Neural progenitor cell (in vitro differentiated cells): Measurements from ENCODE around the gene SERPINI1.

Experiments used
- EZH2 ChIP-seq: fragments of 200-600 bp; sonication (generic); IDR thresholded peaks from 2 replicates; pipeline ENCODE4 v1.6.1; 2017; ENCODE audit warnings: antibody characterized with exemption, mild to moderate bottlenecking, moderate library complexity
- EZH2phosphoT487 ChIP-seq: fragments of 200-600 bp; sonication (generic); IDR thresholded peaks from 2 replicates; pipeline ENCODE4 v1.6.1; 2017; ENCODE audit warnings: antibody characterized with exemption
- TF ChIP-seq, protein P1 (sequence below): fragments of 200-600 bp; sonication (generic); IDR thresholded peaks from 2 replicates; pipeline ENCODE4 v1.5.1; 2017; ENCODE audit warnings: antibody characterized with exemption, mild to moderate bottlenecking

DNA sequence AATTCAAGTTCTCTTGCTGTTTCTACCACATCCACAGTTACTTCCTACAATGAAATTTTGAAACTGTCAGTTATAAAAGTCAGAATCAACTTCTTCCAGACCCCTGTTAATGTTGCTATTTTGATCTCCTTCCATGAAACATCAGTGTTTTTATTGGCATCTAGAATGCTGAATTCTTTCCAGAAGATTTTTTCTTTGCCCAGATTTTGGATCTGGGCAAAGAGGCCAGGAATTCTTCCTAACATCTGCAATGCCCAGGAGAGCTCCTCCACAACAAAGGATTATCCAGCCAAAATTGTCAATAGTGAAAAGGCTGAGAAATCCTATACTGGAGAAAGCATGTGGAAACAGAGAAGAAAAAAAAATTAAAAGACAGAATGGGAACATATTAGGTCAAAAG is 75.5 kb downstream of the SERPINI1 start:
- TF ChIP-seq, protein P1, sequence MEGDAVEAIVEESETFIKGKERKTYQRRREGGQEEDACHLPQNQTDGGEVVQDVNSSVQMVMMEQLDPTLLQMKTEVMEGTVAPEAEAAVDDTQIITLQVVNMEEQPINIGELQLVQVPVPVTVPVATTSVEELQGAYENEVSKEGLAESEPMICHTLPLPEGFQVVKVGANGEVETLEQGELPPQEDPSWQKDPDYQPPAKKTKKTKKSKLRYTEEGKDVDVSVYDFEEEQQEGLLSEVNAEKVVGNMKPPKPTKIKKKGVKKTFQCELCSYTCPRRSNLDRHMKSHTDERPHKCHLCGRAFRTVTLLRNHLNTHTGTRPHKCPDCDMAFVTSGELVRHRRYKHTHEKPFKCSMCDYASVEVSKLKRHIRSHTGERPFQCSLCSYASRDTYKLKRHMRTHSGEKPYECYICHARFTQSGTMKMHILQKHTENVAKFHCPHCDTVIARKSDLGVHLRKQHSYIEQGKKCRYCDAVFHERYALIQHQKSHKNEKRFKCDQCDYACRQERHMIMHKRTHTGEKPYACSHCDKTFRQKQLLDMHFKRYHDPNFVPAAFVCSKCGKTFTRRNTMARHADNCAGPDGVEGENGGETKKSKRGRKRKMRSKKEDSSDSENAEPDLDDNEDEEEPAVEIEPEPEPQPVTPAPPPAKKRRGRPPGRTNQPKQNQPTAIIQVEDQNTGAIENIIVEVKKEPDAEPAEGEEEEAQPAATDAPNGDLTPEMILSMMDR = no peak
- no peak for TF ChIP-seq EZH2
- TF ChIP-seq EZH2phosphoT487 = no peak
